Activated T-cell treated with anti-CD3 and anti-CD28 coated beads, Interleukin-2, amount 50 U/mL, for 4 hours (primary cell): ENCODE data around the gene CCT8. TPM values are rescaled to one million over a fixed set of nuclear protein-coding genes. Genes with fewer than 3 reads are reported as not detected.

Source experiments
- ATAC-seq, 2 donors: fragments of 200-7000 bp; cut with Tn5 transposase; one replicate each; pipeline ENCODE4 v1.10.0; 2021
- DNase-seq: peaks from one replicate; pipeline ENCODE4 v3.0.0-alpha.2; 2020
- H3K27me3 Mint-ChIP-seq: one replicate; pipeline ENCODE4 v1.8.0; 2021; ENCODE audit warnings: low read depth, mixed read lengths
- H3K36me3 Mint-ChIP-seq: one replicate; pipeline ENCODE4 v1.8.0; 2022; ENCODE audit warnings: mixed read lengths; ENCODE audit not compliant: insufficient read depth
- H3K4me1 Mint-ChIP-seq: one replicate; pipeline ENCODE4 v1.8.0; 2021; ENCODE audit warnings: low read depth, mixed read lengths
- H3K4me3 Mint-ChIP-seq: one replicate; pipeline ENCODE4 v1.8.0; 2021; ENCODE audit warnings: mild to moderate bottlenecking, moderate library complexity, mixed read lengths
- H3K9me3 Mint-ChIP-seq: one replicate; pipeline ENCODE4 v1.8.0; 2021; ENCODE audit warnings: mixed read lengths
- total RNA-seq, 3 donors: library from RNA; stranded (reverse); gene quantifications; one replicate each; pipeline ENCODE4 v1.2.1, GENCODE V29; 2021

Gene CCT8, protein sequence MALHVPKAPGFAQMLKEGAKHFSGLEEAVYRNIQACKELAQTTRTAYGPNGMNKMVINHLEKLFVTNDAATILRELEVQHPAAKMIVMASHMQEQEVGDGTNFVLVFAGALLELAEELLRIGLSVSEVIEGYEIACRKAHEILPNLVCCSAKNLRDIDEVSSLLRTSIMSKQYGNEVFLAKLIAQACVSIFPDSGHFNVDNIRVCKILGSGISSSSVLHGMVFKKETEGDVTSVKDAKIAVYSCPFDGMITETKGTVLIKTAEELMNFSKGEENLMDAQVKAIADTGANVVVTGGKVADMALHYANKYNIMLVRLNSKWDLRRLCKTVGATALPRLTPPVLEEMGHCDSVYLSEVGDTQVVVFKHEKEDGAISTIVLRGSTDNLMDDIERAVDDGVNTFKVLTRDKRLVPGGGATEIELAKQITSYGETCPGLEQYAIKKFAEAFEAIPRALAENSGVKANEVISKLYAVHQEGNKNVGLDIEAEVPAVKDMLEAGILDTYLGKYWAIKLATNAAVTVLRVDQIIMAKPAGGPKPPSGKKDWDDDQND
- total RNA-seq, result 100 to 1,000 TPM; 417 to 558 (median 510) TPM

DNA sequence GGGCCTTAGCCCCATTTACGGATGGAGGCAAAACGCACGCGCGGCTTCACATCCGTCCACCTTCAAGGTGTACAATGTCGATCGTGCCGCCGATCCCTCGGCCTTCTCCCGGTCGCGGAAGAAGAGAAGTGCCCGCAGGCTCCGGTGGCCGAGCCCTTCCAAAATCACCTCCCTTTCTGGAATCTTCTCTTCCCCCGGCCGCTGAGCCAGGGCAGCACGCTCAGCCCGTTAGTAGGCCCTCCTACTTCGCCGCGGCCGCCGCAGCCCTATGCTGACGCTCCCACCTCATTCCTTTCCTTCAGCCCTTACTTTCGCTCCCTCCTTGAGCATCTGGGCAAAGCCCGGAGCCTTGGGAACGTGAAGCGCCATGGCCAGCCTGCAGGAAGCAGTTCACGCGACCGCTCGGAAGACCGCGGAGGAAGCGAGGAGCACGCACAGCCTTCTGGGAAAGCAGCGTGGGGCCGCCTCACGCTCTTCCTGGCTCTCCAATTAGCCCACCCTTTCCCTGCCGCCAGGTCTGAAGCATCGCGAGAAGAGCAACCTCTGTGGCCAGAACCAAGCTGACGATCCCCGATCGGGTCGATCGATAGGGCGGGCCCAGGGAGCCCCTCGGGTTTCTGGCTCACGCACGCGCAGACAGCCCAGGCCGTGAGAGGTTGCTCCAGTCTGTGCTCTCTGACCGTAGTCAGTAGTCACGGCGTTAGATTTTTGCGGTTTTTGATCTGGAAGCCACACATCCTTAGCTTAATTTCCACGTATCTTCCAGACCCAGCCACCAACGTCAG is at the start of gene CCT8:
Gene CCT8, minus strand, starts transcription at position 427 of the 785 bp plus-strand sequence. Its CDS starts 58 bp downstream, at position 369.
- DNase-seq, result peak; percentile 97
- peak; percentile 94 to 95 for ATAC-seq
- H3K36me3 Mint-ChIP-seq, result peaks cover 25% of the 10 kb centered on the region
- H3K4me3 Mint-ChIP-seq, result peak within 1 kb of the TSS; percentile 99
- peaks cover 54% of the 10 kb centered on the region for H3K4me1 Mint-ChIP-seq
- peaks cover 4% of the 10 kb centered on the region for H3K9me3 Mint-ChIP-seq
- no peaks in the 10 kb centered on the region for H3K27me3 Mint-ChIP-seq

DNA sequence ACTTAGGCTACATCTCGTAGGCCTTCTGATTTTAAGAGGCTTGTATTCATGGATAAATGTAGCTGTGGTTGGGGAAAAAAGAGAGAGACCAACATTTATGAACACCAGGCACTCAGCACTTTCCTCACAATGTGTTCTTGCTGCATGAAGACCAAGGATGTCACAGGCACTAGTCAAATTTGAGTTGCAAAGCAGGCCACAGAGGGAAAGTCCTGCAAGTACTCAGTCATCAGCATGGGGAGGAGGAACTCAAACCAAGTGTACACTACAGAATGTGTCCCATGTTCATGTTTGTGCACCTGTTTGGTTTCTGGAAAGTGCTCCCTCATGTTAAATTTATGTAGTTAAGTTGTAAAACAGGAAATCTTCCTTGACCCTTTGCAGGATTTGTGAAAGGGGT is 48.3 kb upstream of the CCT8 start:
- no peak for ATAC-seq
- no peak for DNase-seq
- H3K9me3 Mint-ChIP-seq, result no peaks in the 10 kb centered on the region
- H3K27me3 Mint-ChIP-seq, result no peaks in the 10 kb centered on the region
- peaks cover 12% of the 10 kb centered on the region for H3K36me3 Mint-ChIP-seq
- no peak overlapping the region for H3K4me3 Mint-ChIP-seq
- no peaks in the 10 kb centered on the region for H3K4me1 Mint-ChIP-seq

DNA sequence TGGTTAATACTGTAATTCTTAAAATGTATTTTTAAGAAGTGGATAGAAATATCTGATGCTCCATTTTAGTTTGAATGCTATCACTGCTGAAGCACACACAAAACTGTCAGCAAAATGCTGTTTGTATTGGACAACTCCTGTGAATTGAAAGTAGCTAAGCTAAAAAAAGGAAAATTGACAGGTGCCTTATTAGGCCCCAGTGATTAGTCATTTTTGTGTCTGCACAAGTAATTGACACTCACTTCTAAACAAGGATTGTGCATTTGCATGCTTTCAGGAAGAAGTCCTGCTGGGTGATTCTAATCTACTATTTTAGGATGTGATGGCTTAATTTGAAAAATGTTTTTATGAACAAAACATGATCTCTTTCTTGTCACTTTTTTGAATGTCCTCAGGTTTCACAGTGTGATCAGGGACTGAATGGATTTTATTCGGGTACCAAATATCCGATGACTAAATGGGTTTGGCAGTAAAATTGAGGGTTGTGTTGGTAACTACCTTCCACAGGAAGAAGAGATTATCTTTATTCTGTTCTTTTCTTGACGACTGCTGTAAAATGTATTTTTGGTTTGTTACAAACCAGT is 44.0 kb upstream of the CCT8 start:
- Mint-ChIP-seq H3K9me3 (no peaks in the 10 kb centered on the region), H3K36me3 (peaks cover 5% of the 10 kb centered on the region), H3K4me3 (no peak overlapping the region), H3K27me3 (no peaks in the 10 kb centered on the region), H3K4me1 (no peaks in the 10 kb centered on the region)
- ATAC-seq (no peak), DNase-seq (no peak)

DNA sequence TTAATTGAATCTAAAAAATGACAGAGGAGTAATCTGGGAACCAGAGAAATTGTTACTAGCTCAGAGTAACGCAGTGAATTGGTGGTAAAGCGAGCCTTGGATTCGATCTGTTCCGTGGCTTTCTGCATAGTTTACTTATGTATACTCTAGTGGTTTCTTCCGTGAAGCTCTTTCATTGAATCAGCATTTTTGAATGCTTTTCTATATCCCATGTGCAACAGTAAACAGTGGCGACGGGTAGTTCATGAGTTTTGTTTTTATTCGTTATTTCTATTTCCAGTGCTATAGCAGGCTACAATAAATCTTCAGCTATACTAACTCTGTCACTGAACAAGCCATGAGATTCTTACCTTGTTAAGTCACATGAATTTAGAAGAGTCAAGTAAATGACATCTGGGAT is 42.5 kb upstream of the CCT8 start:
- DNase-seq (no peak), ATAC-seq (no peak)
- Mint-ChIP-seq H3K27me3 (no peaks in the 10 kb centered on the region), H3K36me3 (peaks cover 5% of the 10 kb centered on the region), H3K9me3 (no peaks in the 10 kb centered on the region), H3K4me3 (no peak overlapping the region), H3K4me1 (no peaks in the 10 kb centered on the region)

DNA sequence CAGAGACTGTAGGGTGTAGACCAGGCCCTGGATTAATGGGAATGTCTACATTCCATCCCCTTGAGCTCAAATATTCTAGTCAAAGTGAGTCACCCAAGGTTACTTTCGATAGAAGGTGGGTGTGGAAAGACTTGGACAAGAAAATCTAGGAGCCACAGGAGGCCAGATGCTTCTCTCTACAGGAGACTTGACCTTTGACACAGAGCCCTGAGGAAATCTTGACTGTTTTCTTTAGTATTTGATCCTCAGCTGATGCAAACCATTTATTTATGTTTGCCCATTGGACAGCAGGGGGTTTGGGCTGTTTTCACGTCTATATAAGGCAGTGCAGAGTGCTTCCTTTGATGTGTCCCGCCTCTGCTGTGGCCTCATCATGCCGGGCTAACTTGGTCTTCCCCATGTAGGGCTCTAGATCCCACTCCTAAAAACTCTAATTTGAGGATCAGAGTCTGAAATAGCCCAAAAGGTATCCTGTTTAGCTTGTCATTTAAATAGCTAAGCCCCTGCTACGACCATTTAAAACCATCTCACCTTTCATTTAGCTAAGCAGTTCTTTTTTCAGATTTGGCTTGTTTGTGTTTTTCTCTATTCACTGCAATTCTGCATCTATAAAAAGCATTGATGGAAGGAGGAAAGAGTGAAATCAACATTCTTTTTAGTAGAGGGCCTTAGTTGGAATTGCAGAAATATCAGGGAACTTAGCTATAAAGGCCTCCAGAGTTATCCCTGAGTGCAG is 41.5 kb upstream of the CCT8 start:
- H3K36me3 Mint-ChIP-seq, result peaks cover 10% of the 10 kb centered on the region
- ATAC-seq (no peak), DNase-seq (no peak)
- no peaks in the 10 kb centered on the region for H3K4me1 Mint-ChIP-seq
- H3K9me3 Mint-ChIP-seq, result no peaks in the 10 kb centered on the region
- no peak overlapping the region for H3K4me3 Mint-ChIP-seq
- no peaks in the 10 kb centered on the region for H3K27me3 Mint-ChIP-seq

DNA sequence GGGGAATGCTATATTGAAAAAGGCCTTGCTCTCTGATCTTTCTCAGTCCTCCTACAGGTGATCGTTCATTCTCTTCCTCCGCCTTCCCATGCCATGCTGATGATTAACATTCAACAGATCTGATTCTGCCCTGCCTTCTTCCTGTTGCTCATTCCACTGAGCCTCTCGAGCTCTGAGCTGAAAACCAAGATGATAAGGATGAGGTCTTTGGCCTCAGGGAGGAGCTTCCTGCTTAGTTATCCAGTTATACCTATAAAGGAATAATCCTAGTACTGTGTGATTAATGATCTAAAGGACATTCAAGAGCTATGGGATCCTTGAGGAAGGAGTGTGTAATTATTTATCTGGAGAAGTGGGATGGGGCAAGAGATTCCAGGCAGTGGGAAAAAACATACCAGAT is 31.8 kb upstream of the CCT8 start:
- Mint-ChIP-seq H3K4me1 (no peaks in the 10 kb centered on the region), H3K36me3 (peaks cover 10% of the 10 kb centered on the region), H3K4me3 (no peak overlapping the region), H3K27me3 (no peaks in the 10 kb centered on the region), H3K9me3 (no peaks in the 10 kb centered on the region)
- DNase-seq (no peak), ATAC-seq (no peak)

DNA sequence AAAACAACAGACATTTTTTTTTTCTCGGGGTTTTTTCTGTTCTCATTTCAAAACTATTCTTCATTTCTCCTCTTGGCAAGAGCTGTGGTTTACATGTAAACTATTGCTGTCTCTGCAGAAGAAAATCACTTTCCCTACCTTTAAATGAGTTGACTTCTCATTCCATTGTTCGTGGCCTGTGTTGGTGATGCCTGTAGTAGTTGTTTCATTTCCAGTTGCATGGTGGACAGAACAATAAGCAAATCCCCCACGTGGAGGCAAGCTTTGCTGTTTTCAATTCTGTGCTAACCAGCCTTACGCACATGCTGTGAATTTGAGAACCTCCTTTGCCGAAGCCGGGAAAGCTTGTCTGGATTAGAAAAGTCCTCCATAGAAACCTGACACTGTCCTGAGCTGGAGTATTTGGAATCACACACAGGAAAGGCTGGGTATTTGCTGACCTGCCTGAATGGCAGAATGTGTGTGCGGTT is 30.8 kb upstream of the CCT8 start:
- Mint-ChIP-seq H3K27me3 (no peaks in the 10 kb centered on the region), H3K36me3 (peaks cover 13% of the 10 kb centered on the region), H3K4me3 (no peak overlapping the region), H3K9me3 (no peaks in the 10 kb centered on the region), H3K4me1 (no peaks in the 10 kb centered on the region)
- DNase-seq (no peak), ATAC-seq (no peak)

DNA sequence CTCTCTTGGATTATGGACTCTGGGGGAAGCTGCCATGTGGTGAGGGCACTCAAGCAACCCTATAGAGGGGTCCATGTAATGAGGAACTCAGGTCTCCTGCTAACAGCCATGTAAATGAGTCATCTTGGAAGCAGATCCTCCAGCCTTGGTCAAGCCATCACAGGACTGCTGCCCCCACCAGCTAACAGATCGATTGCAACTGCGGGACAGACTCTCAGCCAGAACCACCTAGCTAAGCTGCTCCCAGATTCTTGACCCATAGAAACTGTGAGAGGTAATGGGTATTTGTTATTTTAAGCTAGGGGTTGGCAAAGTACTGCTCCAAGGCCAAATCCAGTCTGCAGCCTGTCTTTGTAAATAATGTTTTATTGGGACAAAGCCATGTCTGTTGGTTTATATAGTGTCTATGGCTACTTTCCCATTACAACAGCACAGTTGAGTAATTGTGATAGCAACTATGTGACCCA is 29.4 kb upstream of the CCT8 start:
- ATAC-seq (no peak), DNase-seq (no peak)
- H3K27me3 Mint-ChIP-seq, result no peaks in the 10 kb centered on the region
- H3K9me3 Mint-ChIP-seq, result no peaks in the 10 kb centered on the region
- no peaks in the 10 kb centered on the region for H3K4me1 Mint-ChIP-seq
- peaks cover 13% of the 10 kb centered on the region for H3K36me3 Mint-ChIP-seq
- no peak overlapping the region for H3K4me3 Mint-ChIP-seq

DNA sequence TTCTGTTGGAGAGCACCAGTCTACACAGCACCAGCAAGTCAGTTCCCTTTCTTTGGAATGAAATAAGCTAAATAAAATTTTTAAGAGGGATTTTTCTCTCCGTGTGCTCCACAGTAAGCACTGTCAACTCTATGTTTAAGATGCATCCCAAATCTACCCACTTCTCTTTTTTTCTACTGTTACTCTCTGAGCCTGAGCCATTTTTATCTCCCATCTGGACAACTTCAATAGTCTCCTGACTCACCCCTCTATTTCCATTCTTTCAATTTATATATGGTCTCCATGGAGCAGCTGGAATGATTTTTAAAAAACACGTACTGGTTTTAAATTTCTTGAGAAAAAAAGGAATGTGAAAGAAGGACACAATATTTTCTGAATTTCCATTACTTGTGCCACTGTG is 24.7 kb upstream of the CCT8 start:
- H3K4me3 Mint-ChIP-seq, result no peak overlapping the region

DNA sequence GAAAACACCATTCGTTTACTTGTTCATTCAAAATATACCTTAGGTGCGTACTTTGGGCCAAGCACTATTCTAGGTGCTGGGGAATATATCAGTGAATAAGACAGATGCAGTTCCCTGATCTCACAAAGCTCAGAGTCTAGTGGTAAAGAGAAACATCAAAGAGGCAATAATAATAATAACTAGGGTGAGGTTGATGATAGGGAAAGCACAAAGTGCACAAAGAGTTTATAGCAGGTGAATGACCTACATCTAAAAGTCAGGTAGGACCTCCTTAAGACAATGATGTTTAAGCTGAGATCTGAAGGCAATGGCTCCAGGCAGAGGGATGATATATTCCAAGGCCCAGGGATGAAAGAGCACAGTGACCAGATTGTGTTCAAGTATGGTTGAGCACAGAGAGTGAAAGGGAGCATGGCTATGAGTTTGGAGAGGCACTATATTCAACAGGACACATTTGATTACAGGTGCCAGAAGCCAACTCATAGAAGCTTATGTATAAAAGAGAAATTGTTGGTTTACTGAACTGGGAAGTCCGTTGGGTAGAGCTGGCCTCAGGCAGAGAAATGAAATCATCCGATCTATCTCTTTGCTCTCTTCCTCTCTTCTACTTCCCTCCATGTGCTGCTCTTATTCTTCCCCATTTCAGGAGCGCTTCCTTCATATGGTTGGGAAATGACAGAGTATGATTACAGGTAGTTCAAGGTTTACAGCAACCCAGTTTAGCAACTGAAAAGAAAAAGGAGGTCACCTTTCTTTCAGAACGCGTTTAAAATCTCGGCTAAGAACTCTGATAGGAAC is 23.0 kb upstream of the CCT8 start:
- Mint-ChIP-seq H3K27me3 (no peaks in the 10 kb centered on the region), H3K36me3 (peaks cover 10% of the 10 kb centered on the region), H3K9me3 (no peaks in the 10 kb centered on the region), H3K4me1 (no peaks in the 10 kb centered on the region), H3K4me3 (no peak overlapping the region)
- DNase-seq (no peak), ATAC-seq (no peak)

More for the DNA sequence above, 24.7 kb upstream of the CCT8 start:
- DNase-seq, result no peak
- Mint-ChIP-seq H3K27me3 (no peaks in the 10 kb centered on the region), H3K36me3 (peaks cover 5% of the 10 kb centered on the region), H3K9me3 (no peaks in the 10 kb centered on the region), H3K4me1 (no peaks in the 10 kb centered on the region)
- ATAC-seq, result no peak

DNA sequence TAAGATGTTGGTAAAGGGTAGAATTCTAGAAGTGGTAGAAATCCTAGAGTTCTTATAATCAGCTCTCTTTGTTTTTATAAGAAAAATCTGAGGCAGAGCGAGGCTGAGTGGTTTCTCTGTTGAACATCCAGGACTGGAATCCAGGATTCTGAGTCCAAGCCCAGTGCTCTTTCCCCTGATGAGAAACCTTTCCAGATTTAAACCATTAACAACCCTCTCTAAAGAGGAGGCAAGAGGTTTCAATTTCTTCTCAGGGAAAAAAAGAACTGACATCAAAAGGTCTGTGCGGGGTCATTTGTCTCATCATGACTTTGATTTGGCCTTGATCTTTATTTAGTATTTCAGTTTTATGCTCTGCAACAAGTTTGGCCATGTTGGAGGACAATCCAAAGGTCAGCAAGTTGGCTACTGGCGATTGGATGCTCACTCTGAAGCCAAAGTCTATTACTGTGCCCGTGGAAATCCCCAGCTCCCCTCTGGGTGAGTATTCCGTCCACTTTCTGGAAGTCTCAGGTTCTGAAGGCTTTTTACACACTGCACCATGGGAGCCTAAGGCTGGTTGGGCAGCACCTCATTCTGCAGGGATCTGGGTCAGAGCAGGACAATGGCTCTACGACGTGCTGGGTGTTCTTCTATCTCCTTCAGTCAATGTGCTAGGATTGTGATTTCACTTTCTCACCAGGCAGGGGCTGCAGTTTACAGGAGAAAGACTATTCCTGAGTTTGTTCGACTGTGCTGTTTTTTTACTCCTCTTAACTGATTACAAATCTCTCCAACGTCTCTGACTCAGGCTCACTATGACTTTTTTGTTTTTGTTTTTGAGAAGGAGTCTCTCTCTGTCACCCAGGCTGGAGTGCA is 18.9 kb upstream of the CCT8 start:
- H3K9me3 Mint-ChIP-seq, result no peaks in the 10 kb centered on the region
- peaks cover 5% of the 10 kb centered on the region for H3K4me1 Mint-ChIP-seq
- no peaks in the 10 kb centered on the region for H3K27me3 Mint-ChIP-seq
- ATAC-seq (peak; percentile 7 to 36), DNase-seq (no peak)
- H3K36me3 Mint-ChIP-seq, result peaks cover 5% of the 10 kb centered on the region
- no peak overlapping the region for H3K4me3 Mint-ChIP-seq

DNA sequence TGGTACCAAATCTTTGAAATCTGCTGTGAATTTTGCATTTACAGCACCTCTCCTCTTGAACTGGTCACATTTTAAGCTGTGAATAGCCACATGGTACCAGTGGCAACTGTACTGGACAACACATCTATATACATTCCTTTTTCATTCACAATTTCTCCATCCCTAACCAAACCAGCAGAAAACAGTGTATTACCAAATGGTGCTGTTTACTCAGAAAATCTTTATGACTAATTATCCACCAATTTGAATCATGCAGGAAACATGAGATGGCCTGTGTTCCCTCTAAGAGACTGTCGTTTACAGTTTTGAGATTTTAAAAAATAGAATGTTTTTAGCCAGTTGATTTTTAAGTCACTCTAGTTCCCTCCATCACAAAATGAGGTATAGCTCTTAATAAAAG is 17.6 kb upstream of the CCT8 start:
- peaks cover 9% of the 10 kb centered on the region for H3K36me3 Mint-ChIP-seq
- ATAC-seq, result peak in 1 of 2 donors; percentile 65
- H3K9me3 Mint-ChIP-seq, result no peaks in the 10 kb centered on the region
- H3K4me3 Mint-ChIP-seq, result no peak overlapping the region
- no peak for DNase-seq
- peaks cover 5% of the 10 kb centered on the region for H3K4me1 Mint-ChIP-seq
- no peaks in the 10 kb centered on the region for H3K27me3 Mint-ChIP-seq
